Esophagus muscularis mucosa (tissue), 4 donors: ENCODE measurements around the gene FOXO3. TPM values are rescaled to one million over a fixed set of nuclear protein-coding genes. Genes with fewer than 3 reads are reported as not detected.
A peak's percentile ranks its signal among the peaks of the same experiment; 100 is the strongest.

Source experiments
- DNase-seq: peaks from one replicate; pipeline ENCODE4 v3.0.0-alpha.2; 2017; ENCODE audit errors: extremely low spot score
- H3K27ac ChIP-seq, 4 donors: fragments of 200-600 bp; sonication (generic); replicated peaks in 1 of 4; 1 replicate in 3 of 4; 2 replicates in 1 of 4; pipeline ENCODE4 v1.5.1; 2016 to 2019; ENCODE audit warnings: mild to moderate bottlenecking in 1 of 4
- H3K27me3 ChIP-seq, 4 donors: fragments of 200-600 bp; sonication (generic); one replicate each; pipeline versions ENCODE4 v1.5.1 to v1.6.0; 2016 to 2019
- H3K36me3 ChIP-seq, 4 donors: fragments of 200-600 bp; sonication (generic); one replicate each; pipeline ENCODE4 v1.5.1; 2016 to 2019
- H3K4me1 ChIP-seq, 4 donors: fragments of 200-600 bp; sonication (generic); one replicate each; pipeline ENCODE4 v1.5.1; 2016 to 2019
- H3K4me3 ChIP-seq, 4 donors: fragments of 200-600 bp; sonication (generic); 1 replicate in 2 of 4; 2 replicates in 2 of 4; pipeline ENCODE4 v1.5.1; 2016 to 2019; ENCODE audit warnings: mild to moderate bottlenecking in 4 of 4, moderate library complexity in 1 of 4
- H3K9me3 ChIP-seq, 4 donors: fragments of 200-600 bp; sonication (generic); 1 replicate in 3 of 4; 2 replicates in 1 of 4; pipeline ENCODE4 v1.5.1; 2016 to 2019
- EP300 ChIP-seq: sonication (generic); formaldehyde crosslinking; IDR thresholded peaks from one replicate; pipeline ENCODE4 v1.6.1; 2017; ENCODE audit warnings: antibody characterized with exemption
- POLR2A ChIP-seq: fragments of 450-650 bp; IDR thresholded peaks from one replicate; pipeline ENCODE4 v1.6.1; 2017; ENCODE audit warnings: antibody characterized with exemption, moderate library complexity, mild to moderate bottlenecking, low read depth
- POLR2AphosphoS5 ChIP-seq, 2 donors: sonication (generic); formaldehyde crosslinking; IDR thresholded peaks; one replicate each; pipeline ENCODE4 v1.6.1; 2017; ENCODE audit warnings: antibody characterized with exemption in 2 of 2
- WGBS: methylation state at CpG from one replicate; pipeline ENCODE4 v1.1.5; 2018; 5-methylcytosine and 5-hydroxymethylcytosine counted together
- intact Hi-C: fragments of 100-400 bp; cut with DNase I; formaldehyde crosslinking; loops from one replicate; pipeline ENCODE4 v1.15.1; 2023
- total RNA-seq, 4 donors: library from RNA; depleted of rRNA; stranded (reverse); fragments of >200 nt; gene quantifications; one replicate each; pipeline versions ENCODE4 v1.1.0 to v1.2.1, GENCODE V29; 2016
- TF ChIP-seq, protein P1 (sequence below), 3 experiments: fragments of 200-600 bp in 2 of 3; fragments of 450-650 bp in 1 of 3; sonication (generic) in 2 of 3; IDR thresholded peaks; one replicate each; pipeline ENCODE4 v1.5.1; 2017 to 2019; ENCODE audit warnings: antibody characterized with exemption in 3 of 3, mild to moderate bottlenecking in 2 of 3, moderate library complexity in 1 of 3

The FOXO3 gene
- total RNA-seq, 4 donors from 2014 or later = 92.2 to 154 (median 122) TPM

DNA sequence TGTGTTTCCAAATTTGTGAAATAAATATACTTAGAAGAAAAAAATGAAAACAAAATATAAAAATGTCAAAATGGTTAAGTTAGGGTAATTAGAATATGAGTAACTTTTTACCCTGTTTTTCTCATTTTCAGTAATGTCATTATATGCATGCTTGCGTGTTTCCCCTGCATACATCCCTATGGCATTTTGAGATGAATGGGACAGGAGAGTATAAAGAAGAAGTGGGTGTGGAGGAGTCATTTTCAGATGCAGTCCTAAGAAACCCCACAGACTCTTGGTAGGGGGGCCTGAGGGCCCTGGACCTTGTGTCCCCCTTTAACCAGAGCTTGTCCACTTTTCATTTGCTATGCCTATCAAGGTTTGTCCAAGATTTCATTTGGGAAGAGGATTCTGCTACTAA, 77.2 kb downstream of the FOXO3 start:
- intact Hi-C loops = no loop called here

DNA sequence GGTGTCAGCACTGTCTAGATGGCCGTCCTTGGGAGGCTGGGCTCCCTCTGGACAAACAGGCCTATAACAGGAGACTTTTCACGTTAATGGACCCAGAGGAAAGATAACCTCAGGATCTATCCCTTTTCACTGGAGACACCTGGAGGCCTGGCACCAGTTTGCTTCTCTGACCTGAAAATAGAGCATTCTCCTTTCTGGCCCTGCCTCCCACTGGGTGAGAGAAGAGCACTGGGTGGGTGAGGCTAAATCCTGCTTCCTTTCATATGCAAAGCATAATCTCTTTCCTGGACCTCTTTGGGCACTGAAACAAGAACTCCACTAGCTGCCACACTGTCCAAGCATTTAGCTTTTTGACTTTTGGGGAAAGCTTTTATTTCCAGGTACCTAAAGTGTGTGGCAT, 78.3 kb downstream of the FOXO3 start:
- WGBS = 100% methylated on average over 2 of the region's 2 CpGs
- TF ChIP-seq EP300 (no peak), POLR2A (no peak), POLR2AphosphoS5 (IDR thresholded peaks at IDR 0.05) (no peak)
- TF ChIP-seq, protein P1, sequence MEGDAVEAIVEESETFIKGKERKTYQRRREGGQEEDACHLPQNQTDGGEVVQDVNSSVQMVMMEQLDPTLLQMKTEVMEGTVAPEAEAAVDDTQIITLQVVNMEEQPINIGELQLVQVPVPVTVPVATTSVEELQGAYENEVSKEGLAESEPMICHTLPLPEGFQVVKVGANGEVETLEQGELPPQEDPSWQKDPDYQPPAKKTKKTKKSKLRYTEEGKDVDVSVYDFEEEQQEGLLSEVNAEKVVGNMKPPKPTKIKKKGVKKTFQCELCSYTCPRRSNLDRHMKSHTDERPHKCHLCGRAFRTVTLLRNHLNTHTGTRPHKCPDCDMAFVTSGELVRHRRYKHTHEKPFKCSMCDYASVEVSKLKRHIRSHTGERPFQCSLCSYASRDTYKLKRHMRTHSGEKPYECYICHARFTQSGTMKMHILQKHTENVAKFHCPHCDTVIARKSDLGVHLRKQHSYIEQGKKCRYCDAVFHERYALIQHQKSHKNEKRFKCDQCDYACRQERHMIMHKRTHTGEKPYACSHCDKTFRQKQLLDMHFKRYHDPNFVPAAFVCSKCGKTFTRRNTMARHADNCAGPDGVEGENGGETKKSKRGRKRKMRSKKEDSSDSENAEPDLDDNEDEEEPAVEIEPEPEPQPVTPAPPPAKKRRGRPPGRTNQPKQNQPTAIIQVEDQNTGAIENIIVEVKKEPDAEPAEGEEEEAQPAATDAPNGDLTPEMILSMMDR (IDR thresholded peaks at IDR 0.05) = no peak
- peaks cover 48 to 83% (median 59%) of the 10 kb centered on the region in 4 donors for H3K4me1 ChIP-seq
- DNase-seq = peak; percentile 78
- intact Hi-C loops = no loop called here
- H3K36me3 ChIP-seq = no peaks in the 10 kb centered on the region
- H3K4me3 ChIP-seq = no peak overlapping the region
- no peaks in the 10 kb centered on the region for H3K9me3 ChIP-seq
- H3K27me3 ChIP-seq = no peaks in the 10 kb centered on the region
- no peak overlapping the region for H3K27ac ChIP-seq

More for the DNA sequence above, 77.2 kb downstream of the FOXO3 start:
- Histone ChIP-seq H3K9me3 (no peaks in the 10 kb centered on the region), H3K36me3 (no peaks in the 10 kb centered on the region), H3K27me3 (no peaks in the 10 kb centered on the region), H3K4me3 (no peak overlapping the region), H3K4me1 (peaks cover 49 to 83% (median 59%) of the 10 kb centered on the region in 4 donors), H3K27ac (no peak overlapping the region)
- no peak for DNase-seq
- TF ChIP-seq POLR2A = no peak
- no peak for TF ChIP-seq EP300
- TF ChIP-seq, protein P1 (IDR thresholded peaks at IDR 0.05) = no peak
- TF ChIP-seq POLR2AphosphoS5 (IDR thresholded peaks at IDR 0.05) = no peak
- WGBS = 100% methylated on average over 1 of the region's 1 CpG

DNA sequence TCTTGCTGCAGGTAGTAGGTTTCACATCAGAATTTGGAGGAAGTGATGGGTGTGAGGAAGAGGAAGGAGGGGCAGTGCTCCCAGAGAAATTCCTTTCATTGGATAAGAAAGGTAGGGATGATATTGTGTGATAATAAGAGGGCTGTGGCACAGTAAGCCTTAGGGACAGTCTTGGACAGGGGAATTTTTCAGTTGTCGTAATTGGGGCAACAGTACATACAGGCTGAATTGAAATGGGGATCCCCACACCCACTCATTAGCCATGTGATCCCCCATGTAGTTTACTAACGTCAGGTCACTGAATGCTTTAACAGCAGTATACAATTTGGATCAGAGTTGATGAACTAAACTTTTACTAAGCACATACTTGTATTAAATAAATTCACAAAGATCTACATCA, 79.4 kb downstream of the FOXO3 start:
- peaks cover 54 to 83% (median 62%) of the 10 kb centered on the region in 4 donors for H3K4me1 ChIP-seq
- peak; percentile 68 for DNase-seq
- H3K36me3 ChIP-seq = no peaks in the 10 kb centered on the region
- intact Hi-C loops = no loop called here
- 89% methylated on average over 2 of the region's 2 CpGs for WGBS
- H3K4me3 ChIP-seq = no peak overlapping the region
- H3K9me3 ChIP-seq = no peaks in the 10 kb centered on the region
- H3K27ac ChIP-seq = no peak overlapping the region
- TF ChIP-seq, protein P1 (IDR thresholded peaks at IDR 0.05) = no peak
- H3K27me3 ChIP-seq = no peaks in the 10 kb centered on the region

DNA sequence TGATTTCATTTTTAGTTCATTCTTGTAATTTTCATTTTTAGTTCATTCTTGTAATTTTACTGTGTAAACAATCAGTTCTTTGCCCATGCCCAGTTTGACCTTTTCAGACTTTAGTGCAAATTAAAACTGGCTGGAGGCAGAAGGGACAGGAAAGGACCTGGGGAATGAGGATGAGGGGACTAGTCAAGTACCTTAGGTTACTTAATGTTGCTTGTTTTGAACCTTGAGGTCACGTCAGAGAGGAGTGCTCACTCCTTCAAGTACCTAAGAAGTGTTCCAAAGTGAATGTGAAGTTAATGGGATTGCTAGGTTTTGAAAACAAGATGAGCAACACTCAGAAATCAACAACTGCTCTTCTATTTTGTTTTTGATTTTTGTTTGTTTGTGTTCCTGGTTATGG, 82.5 kb downstream of the FOXO3 start:
- DNase-seq = no peak
- Histone ChIP-seq H3K4me1 (peaks cover 55 to 80% (median 64%) of the 10 kb centered on the region in 4 donors), H3K4me3 (no peak overlapping the region), H3K27ac (no peak overlapping the region), H3K36me3 (peaks cover 0 to 10% (median 3%) of the 10 kb centered on the region in 4 donors), H3K9me3 (no peaks in the 10 kb centered on the region), H3K27me3 (no peaks in the 10 kb centered on the region)
- TF ChIP-seq EP300 = no peak
- TF ChIP-seq POLR2AphosphoS5 (IDR thresholded peaks at IDR 0.05) = no peak
- TF ChIP-seq, protein P1 (IDR thresholded peaks at IDR 0.05) = no peak
- no peak for TF ChIP-seq POLR2A
- 85% methylated on average over 1 of the region's 1 CpG for whole genome bisulfite sequencing
- intact Hi-C loops = no loop called here

DNA sequence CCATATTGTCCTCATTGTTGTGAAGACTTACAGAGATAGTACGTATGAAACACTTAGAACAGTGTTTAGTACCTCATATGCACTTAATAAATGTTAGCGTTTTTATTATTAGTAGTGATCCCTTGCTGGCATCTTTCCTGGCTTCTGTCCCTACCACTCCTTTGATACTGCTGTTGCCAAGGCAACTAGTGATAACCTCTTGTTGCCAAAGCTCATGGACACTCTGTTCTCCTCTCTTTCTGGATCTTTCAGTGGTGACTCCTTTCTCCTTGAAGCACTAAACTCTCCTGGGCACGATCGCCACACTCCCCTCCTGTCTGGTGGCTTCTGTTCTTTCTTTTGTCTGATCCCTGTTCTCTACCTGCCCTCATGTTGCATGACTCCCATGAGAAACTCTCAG, 83.5 kb downstream of the FOXO3 start:
- no peak for DNase-seq
- Histone ChIP-seq H3K4me3 (no peak overlapping the region), H3K9me3 (no peaks in the 10 kb centered on the region), H3K27ac (no peak overlapping the region), H3K27me3 (no peaks in the 10 kb centered on the region), H3K4me1 (peaks cover 65 to 79% (median 72%) of the 10 kb centered on the region in 4 donors), H3K36me3 (peaks cover 0 to 13% (median 4%) of the 10 kb centered on the region in 4 donors)
- 92% methylated on average over 4 of the region's 4 CpGs for WGBS
- peak in 1 of 2 donors; percentile 12 for TF ChIP-seq POLR2AphosphoS5 (IDR thresholded peaks at IDR 0.05)
- TF ChIP-seq POLR2A = no peak
- TF ChIP-seq, protein P1 (IDR thresholded peaks at IDR 0.05) = no peak
- no peak for TF ChIP-seq EP300
- intact Hi-C loops = no loop called here
